Activated naive CD4-positive, alpha-beta T cell (primary cell): ENCODE measurements around the gene PSME2.

ENCODE experiments used
- DNase-seq, 4 experiments: peaks; one replicate each; lab custom pipeline; 2025; lab: John Stamatoyannopoulos, UW

PSME2 gene

GRCh38 chr14:24146453-24146977 lies at the start of gene PSME2:
PSME2 (minus strand) TSS chr14:24146610; CDS start chr14:24146581, 29 bp downstream.
- peak; percentile 59 to 78 (median 73) for DNase-seq

GRCh38 chr14:24195186-24196070 lies 49.0 kb upstream of the PSME2 start, which contains the start of gene TM9SF1:
TM9SF1 (minus strand) TSS chr14:24195441; CDS start chr14:24195019, 422 bp downstream.
- peak; percentile 73 to 84 (median 80) for DNase-seq

GRCh38 chr14:24194873-24195185 lies 48.4 kb upstream of the PSME2 start:
- DNase-seq, result no peak

GRCh38 chr14:24194186-24194872 lies 47.9 kb upstream of the PSME2 start:
- no peak for DNase-seq

GRCh38 chr14:24192933-24193332 lies 46.5 kb upstream of the PSME2 start:
- DNase-seq, result no peak

GRCh38 chr14:24190416-24190815 lies 44.0 kb upstream of the PSME2 start:
- no peak for DNase-seq

- no peak for DNase-seq
Observed at GRCh38 chr14:24189460-24189859, 43.0 kb upstream of the PSME2 start.

GRCh38 chr14:24189059-24189375 lies 42.6 kb upstream of the PSME2 start:
- DNase-seq, result no peak

- DNase-seq, result peak; percentile 83 to 90 (median 88)
Observed at GRCh38 chr14:24188251-24189058, 42.0 kb upstream of the PSME2 start, which contains the start of gene IPO4. IPO4 (minus strand) TSS chr14:24188816; CDS start chr14:24188787, 29 bp downstream.

- DNase-seq, result no peak
Observed at GRCh38 chr14:24187539-24187915, 41.1 kb upstream of the PSME2 start.

- DNase-seq, result no peak
Observed at GRCh38 chr14:24186831-24187538, 40.6 kb upstream of the PSME2 start.

GRCh38 chr14:24185741-24186140 lies 39.3 kb upstream of the PSME2 start:
- no peak for DNase-seq

- no peak for DNase-seq
Observed at GRCh38 chr14:24185026-24185425, 38.6 kb upstream of the PSME2 start.

GRCh38 chr14:24184104-24184970 lies 37.9 kb upstream of the PSME2 start:
- DNase-seq, result no peak

- DNase-seq, result no peak
Observed at GRCh38 chr14:24183014-24183481, 36.6 kb upstream of the PSME2 start.

GRCh38 chr14:24182110-24182882 lies 35.9 kb upstream of the PSME2 start:
- no peak for DNase-seq

GRCh38 chr14:24181371-24182077 lies 35.1 kb upstream of the PSME2 start:
- DNase-seq, result no peak

GRCh38 chr14:24179961-24180796 lies 33.8 kb upstream of the PSME2 start:
- DNase-seq, result no peak
